HG03354 (cell line): ENCODE data around the gene ELF5.

Experiments used
- ATAC-seq: cut with Tn5 transposase; IDR thresholded peaks from one replicate; pipeline ENCODE4 v1.9.1; 2021; ENCODE audit warnings: mild to moderate bottlenecking; ENCODE audit not compliant: unreplicated experiment, poor library complexity, severe bottlenecking

ELF5 gene

GRCh38 chr11:34513682-34514449 is at the start of gene ELF5:
Gene ELF5, minus strand, starts transcription at chr11:34513794. Its CDS starts 8,045 bp downstream, at chr11:34505749.
- no peak for ATAC-seq

- ATAC-seq: no peak
Observed at GRCh38 chr11:34562976-34563375, 49.4 kb upstream of the ELF5 start.

GRCh38 chr11:34560511-34560910 is 46.9 kb upstream of the ELF5 start:
- no peak for ATAC-seq

- no peak for ATAC-seq
Observed at GRCh38 chr11:34558673-34559072, 45.1 kb upstream of the ELF5 start.

GRCh38 chr11:34558211-34558610 is 44.6 kb upstream of the ELF5 start:
- ATAC-seq: no peak

- no peak for ATAC-seq
Observed at GRCh38 chr11:34552270-34552669, 38.7 kb upstream of the ELF5 start.

GRCh38 chr11:34549271-34549670 is 35.7 kb upstream of the ELF5 start:
- ATAC-seq: no peak

GRCh38 chr11:34548278-34548677 is 34.7 kb upstream of the ELF5 start:
- no peak for ATAC-seq

GRCh38 chr11:34546511-34547209 is 33.1 kb upstream of the ELF5 start:
- ATAC-seq: no peak

- no peak for ATAC-seq
Observed at GRCh38 chr11:34542089-34542488, 28.5 kb upstream of the ELF5 start.

- no peak for ATAC-seq
Observed at GRCh38 chr11:34540870-34541269, 27.3 kb upstream of the ELF5 start.

GRCh38 chr11:34537636-34538035 is 24.0 kb upstream of the ELF5 start:
- no peak for ATAC-seq

- no peak for ATAC-seq
Observed at GRCh38 chr11:34536056-34536455, 22.5 kb upstream of the ELF5 start.

GRCh38 chr11:34534826-34535225 is 21.2 kb upstream of the ELF5 start:
- ATAC-seq: no peak

- ATAC-seq: no peak
Observed at GRCh38 chr11:34531663-34532062, 18.1 kb upstream of the ELF5 start.

GRCh38 chr11:34530545-34531234 is 17.1 kb upstream of the ELF5 start:
- ATAC-seq: no peak

GRCh38 chr11:34529643-34530042 is 16.0 kb upstream of the ELF5 start:
- ATAC-seq: no peak

GRCh38 chr11:34528072-34528471 is 14.5 kb upstream of the ELF5 start:
- no peak for ATAC-seq

GRCh38 chr11:34525888-34526657 is 12.5 kb upstream of the ELF5 start:
- ATAC-seq: no peak

GRCh38 chr11:34525098-34525497 is 11.5 kb upstream of the ELF5 start:
- no peak for ATAC-seq
